ENCODE data around the gene FAM20C. TPM values are rescaled to one million over a fixed set of nuclear protein-coding genes. Genes with fewer than 3 reads are reported as not detected.
"Not testable (repeated sequence)": the region's sequence is repeated elsewhere in the genome, so short reads cannot be mapped to it uniquely, and the experiment has no call there.

The FAM20C gene
- total RNA-seq, 1 experiment from 2014 or later: 8.8 TPM

GRCh38 chr7:240887-241421, 48.6 kb downstream of the FAM20C start:
- Mint-ChIP-seq H3K27me3 (ENCODE audit: insufficient read depth, unreplicated experiment) (no peaks in the 10 kb centered on the region), H3K27ac (ENCODE audit: low read depth, unreplicated experiment) (no peak overlapping the region), H3K9me3 (ENCODE audit: unreplicated experiment) (no peaks in the 10 kb centered on the region), H3K4me3 (ENCODE audit: unreplicated experiment) (peak overlapping the region; percentile 7), H3K4me1 (ENCODE audit: insufficient read depth, unreplicated experiment) (peaks cover 7% of the 10 kb centered on the region), H3K36me3 (ENCODE audit: insufficient read depth, unreplicated experiment) (peaks cover 6% of the 10 kb centered on the region)
- TF ChIP-seq, protein P1, sequence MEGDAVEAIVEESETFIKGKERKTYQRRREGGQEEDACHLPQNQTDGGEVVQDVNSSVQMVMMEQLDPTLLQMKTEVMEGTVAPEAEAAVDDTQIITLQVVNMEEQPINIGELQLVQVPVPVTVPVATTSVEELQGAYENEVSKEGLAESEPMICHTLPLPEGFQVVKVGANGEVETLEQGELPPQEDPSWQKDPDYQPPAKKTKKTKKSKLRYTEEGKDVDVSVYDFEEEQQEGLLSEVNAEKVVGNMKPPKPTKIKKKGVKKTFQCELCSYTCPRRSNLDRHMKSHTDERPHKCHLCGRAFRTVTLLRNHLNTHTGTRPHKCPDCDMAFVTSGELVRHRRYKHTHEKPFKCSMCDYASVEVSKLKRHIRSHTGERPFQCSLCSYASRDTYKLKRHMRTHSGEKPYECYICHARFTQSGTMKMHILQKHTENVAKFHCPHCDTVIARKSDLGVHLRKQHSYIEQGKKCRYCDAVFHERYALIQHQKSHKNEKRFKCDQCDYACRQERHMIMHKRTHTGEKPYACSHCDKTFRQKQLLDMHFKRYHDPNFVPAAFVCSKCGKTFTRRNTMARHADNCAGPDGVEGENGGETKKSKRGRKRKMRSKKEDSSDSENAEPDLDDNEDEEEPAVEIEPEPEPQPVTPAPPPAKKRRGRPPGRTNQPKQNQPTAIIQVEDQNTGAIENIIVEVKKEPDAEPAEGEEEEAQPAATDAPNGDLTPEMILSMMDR (IDR thresholded peaks at IDR 0.05; ENCODE audit: unreplicated experiment): no peak
- CTCF ChIA-PET: interaction anchor here (1.4 kb wide), 1 partner anchor 25 kb away, joined by 3 read pairs; no protein-coding TSS in a partner anchor
- intact Hi-C loops (cut with micrococcal nuclease): loop anchor here (5.0 kb wide), 1 partner anchor 49 kb away; the partner anchor contains the start of gene FAM20C
- no TSS peak for BruUV-seq (replicated peaks)
- DNase-seq (ENCODE audit: unreplicated experiment): peak; percentile 73
- POLR2A ChIA-PET: no interaction called here

DNA sequence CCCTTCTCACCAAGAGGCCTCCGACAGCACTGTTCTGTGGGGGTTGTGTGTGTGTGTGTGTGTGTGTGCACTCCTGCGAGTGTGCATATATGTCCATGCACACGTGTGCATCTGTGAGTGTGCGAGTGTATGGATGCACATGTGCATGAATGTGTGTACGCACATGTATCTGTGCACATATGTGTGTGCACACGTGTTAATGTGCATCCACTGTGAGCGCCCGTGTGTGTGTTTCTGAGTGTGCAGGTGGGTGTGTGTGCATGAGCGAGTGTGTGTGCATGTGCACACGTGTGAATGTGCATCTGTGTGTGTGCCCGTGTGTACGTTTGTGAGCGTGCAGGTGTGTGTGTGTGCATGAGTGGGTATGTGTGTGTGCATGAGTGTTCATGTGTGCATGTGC, 49.1 kb downstream of the FAM20C start:
- ChIA-PET POLR2A (no interaction called here), CTCF (interaction anchor here (1.4 kb wide), 1 partner anchor 25 kb away, joined by 3 read pairs; no protein-coding TSS in a partner anchor)
- no peak for DNase-seq (ENCODE audit: unreplicated experiment)
- Mint-ChIP-seq H3K4me3 (ENCODE audit: unreplicated experiment) (no peak overlapping the region), H3K36me3 (ENCODE audit: insufficient read depth, unreplicated experiment) (peaks cover 7% of the 10 kb centered on the region), H3K27me3 (ENCODE audit: insufficient read depth, unreplicated experiment) (no peaks in the 10 kb centered on the region), H3K4me1 (ENCODE audit: insufficient read depth, unreplicated experiment) (peaks cover 7% of the 10 kb centered on the region), H3K9me3 (ENCODE audit: unreplicated experiment) (no peaks in the 10 kb centered on the region), H3K27ac (ENCODE audit: low read depth, unreplicated experiment) (no peak overlapping the region)
- TF ChIP-seq, protein P1 (IDR thresholded peaks at IDR 0.05; ENCODE audit: unreplicated experiment): no peak
- BruUV-seq (replicated peaks): no TSS peak
- intact Hi-C loops (cut with micrococcal nuclease): loop anchor here (5.0 kb wide), 1 partner anchor 49 kb away; the partner anchor contains the start of gene FAM20C

DNA sequence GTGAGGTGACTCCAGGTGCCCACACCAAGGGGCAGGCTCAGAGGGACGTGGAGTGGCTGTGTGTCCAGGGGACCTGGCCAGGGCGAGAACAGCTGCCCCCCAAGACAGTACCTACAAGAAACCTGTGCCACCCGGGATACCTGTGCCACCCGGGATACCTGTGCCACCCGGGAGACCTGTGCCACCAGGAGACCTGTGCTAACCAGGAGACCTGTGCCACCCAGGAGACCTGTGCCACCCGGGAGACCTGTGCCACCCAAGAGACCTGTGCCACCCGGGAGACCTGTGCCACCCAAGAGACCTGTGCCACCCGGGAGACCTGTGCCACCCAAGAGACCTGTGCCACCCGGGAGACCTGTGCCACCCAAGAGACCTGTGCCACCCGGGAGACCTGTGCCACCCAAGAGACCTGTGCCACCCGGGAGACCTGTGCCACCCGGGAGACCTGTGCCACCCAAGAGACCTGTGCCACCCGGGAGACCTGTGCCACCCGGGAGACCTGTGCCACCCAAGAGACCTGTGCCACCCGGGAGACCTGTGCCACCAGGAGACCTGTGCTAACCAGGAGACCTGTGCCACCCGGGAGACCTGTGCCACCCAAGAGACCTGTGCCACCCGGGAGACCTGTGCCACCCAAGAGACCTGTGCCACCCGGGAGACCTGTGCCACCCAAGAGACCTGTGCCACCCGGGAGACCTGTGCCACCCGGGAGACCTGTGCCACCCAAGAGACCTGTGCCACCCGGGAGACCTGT, 50.6 kb downstream of the FAM20C start:
- BruUV-seq (replicated peaks); H3K27ac Mint-ChIP-seq (ENCODE audit: low read depth, unreplicated experiment); H3K36me3 Mint-ChIP-seq (ENCODE audit: insufficient read depth, unreplicated experiment); H3K4me1 Mint-ChIP-seq (ENCODE audit: insufficient read depth, unreplicated experiment); H3K9me3 Mint-ChIP-seq (ENCODE audit: unreplicated experiment); H3K4me3 Mint-ChIP-seq (ENCODE audit: unreplicated experiment); DNase-seq (ENCODE audit: unreplicated experiment); H3K27me3 Mint-ChIP-seq (ENCODE audit: insufficient read depth, unreplicated experiment); CTCF ChIA-PET; POLR2A ChIA-PET: not testable (repeated sequence)
- intact Hi-C loops (cut with micrococcal nuclease): loop anchor here (5.0 kb wide), 1 partner anchor 51 kb away; the partner anchor contains the start of gene FAM20C

DNA sequence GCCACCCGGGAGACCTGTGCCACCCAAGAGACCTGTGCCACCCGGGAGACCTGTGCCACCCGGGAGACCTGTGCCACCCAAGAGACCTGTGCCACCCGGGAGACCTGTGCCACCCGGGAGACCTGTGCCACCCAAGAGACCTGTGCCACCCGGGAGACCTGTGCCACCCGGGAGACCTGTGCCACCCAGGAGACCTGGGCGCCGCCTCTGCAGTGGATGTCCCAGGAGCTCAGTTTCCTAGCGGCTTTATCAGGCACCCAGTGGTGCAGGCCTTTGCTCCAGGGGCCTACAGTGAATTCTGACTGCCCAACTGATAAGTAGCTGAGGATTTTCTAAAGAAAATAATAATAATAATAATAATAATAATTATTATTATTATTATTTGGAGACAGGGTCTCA, 51.2 kb downstream of the FAM20C start:
- POLR2A ChIA-PET; H3K4me3 Mint-ChIP-seq (ENCODE audit: unreplicated experiment); H3K9me3 Mint-ChIP-seq (ENCODE audit: unreplicated experiment); CTCF ChIA-PET; H3K27ac Mint-ChIP-seq (ENCODE audit: low read depth, unreplicated experiment); H3K4me1 Mint-ChIP-seq (ENCODE audit: insufficient read depth, unreplicated experiment); H3K36me3 Mint-ChIP-seq (ENCODE audit: insufficient read depth, unreplicated experiment); BruUV-seq (replicated peaks); DNase-seq (ENCODE audit: unreplicated experiment); H3K27me3 Mint-ChIP-seq (ENCODE audit: insufficient read depth, unreplicated experiment): not testable (repeated sequence)
- intact Hi-C loops (cut with micrococcal nuclease): loop anchor here (5.0 kb wide), 1 partner anchor 51 kb away; the partner anchor contains the start of gene FAM20C

- TF ChIP-seq, protein P1 (IDR thresholded peaks at IDR 0.05; ENCODE audit: unreplicated experiment): no peak
- Mint-ChIP-seq H3K4me1 (ENCODE audit: insufficient read depth, unreplicated experiment) (peaks cover 7% of the 10 kb centered on the region), H3K9me3 (ENCODE audit: unreplicated experiment) (no peaks in the 10 kb centered on the region), H3K27me3 (ENCODE audit: insufficient read depth, unreplicated experiment) (no peaks in the 10 kb centered on the region), H3K27ac (ENCODE audit: low read depth, unreplicated experiment) (no peak overlapping the region), H3K4me3 (ENCODE audit: unreplicated experiment) (no peak overlapping the region), H3K36me3 (ENCODE audit: insufficient read depth, unreplicated experiment) (peaks cover 20% of the 10 kb centered on the region)
- DNase-seq (ENCODE audit: unreplicated experiment): no peak
- BruUV-seq (replicated peaks): no TSS peak
- ChIA-PET CTCF (no interaction called here), POLR2A (no interaction called here)
- intact Hi-C loops (cut with micrococcal nuclease): loop anchor here (5.0 kb wide), 1 partner anchor 53 kb away; the partner anchor contains the start of gene FAM20C
Measured at GRCh38 chr7:244974-245373, 52.6 kb downstream of the FAM20C start.
